GM12878 (cell line): ENCODE results near the gene CDH4. TPM values are rescaled to one million over a fixed set of nuclear protein-coding genes. Genes with fewer than 3 reads are reported as not detected.

Source experiments
- ATAC-seq: fragments of 200-7000 bp; cut with Tn5 transposase; 3 replicates; pipeline ENCODE4 v1.9.1; 2020; ENCODE audit warnings: mild to moderate bottlenecking, moderate library complexity
- BruUV-seq: library from RNA; stranded (reverse); fragments of 400-500 nt; replicated peaks from 2 replicates; lab custom pipeline; 2021; lab: Mats Ljungman, UMichigan
- CTCF ChIA-PET: fragments of 300-600 bp; sonication (Branson Sonifier 250); formaldehyde crosslinking; extraction: SDS; loops from one replicate; lab custom pipeline; 2021; ENCODE audit warnings: inconsistent platforms; lab: Yijun Ruan, JAX
- POLR2A ChIA-PET: fragments of 350-600 bp; formaldehyde crosslinking; extraction: SDS; loops from one replicate; lab custom pipeline; 2021; ENCODE audit warnings: inconsistent platforms; lab: Charles Lee
- RAD21 ChIA-PET: fragments of 300-600 bp; sonication (Branson Sonifier 250); formaldehyde crosslinking; loops from one replicate; lab custom pipeline; 2023; ENCODE audit warnings: antibody characterized with exemption; ENCODE audit not compliant: unreplicated experiment; lab: Charles Lee
- SMC1A ChIA-PET: fragments of 300-600 bp; sonication (Branson Sonifier 250); formaldehyde crosslinking; loops from one replicate; lab custom pipeline; 2023; ENCODE audit not compliant: unreplicated experiment, uncharacterized antibody; lab: Charles Lee
- DNase-seq: peaks from one replicate; pipeline ENCODE4 v3.0.0-alpha.2; 2011; ENCODE audit warnings: low read depth, low spot score
- FAIRE-seq: peaks from 3 replicates; lab custom pipeline; 2011; peaks lifted over from hg19 to GRCh38; lab: Jason Lieb, UNC
- H2AFZ ChIP-seq: 2 replicates; pipeline ENCODE4 v1.6.0; 2011; ENCODE audit warnings: low read depth, low read length, control low read depth; ENCODE audit not compliant: control insufficient read depth
- H3K27ac ChIP-seq: 2 replicates; pipeline ENCODE4 v1.5.1; 2011; ENCODE audit warnings: control low read depth; ENCODE audit not compliant: control insufficient read depth, insufficient read depth
- H3K27me3 ChIP-seq, 2 experiments: replicated peaks in 1 of 2; 2 replicates each; pipeline versions ENCODE4 v1.6.0 to v1.6.1; 2011; ENCODE audit warnings: low read length in 1 of 2; ENCODE audit not compliant: control insufficient read depth in 2 of 2, insufficient read depth in 2 of 2
- H3K36me3 ChIP-seq, 2 experiments: 2 replicates each; pipeline ENCODE4 v1.5.1; 2011; ENCODE audit warnings: low read length in 1 of 2; ENCODE audit not compliant: control insufficient read depth in 2 of 2, insufficient read depth in 2 of 2
- H3K4me1 ChIP-seq: 2 replicates; pipeline ENCODE4 v1.6.1; 2011; ENCODE audit warnings: mild to moderate bottlenecking, low read length, moderate library complexity, mixed read lengths; ENCODE audit not compliant: control insufficient read depth, insufficient read depth
- H3K4me2 ChIP-seq: 2 replicates; pipeline ENCODE4 v1.6.0; 2011; ENCODE audit warnings: control low read depth; ENCODE audit not compliant: control insufficient read depth, insufficient read depth
- H3K4me3 ChIP-seq: fragments of 200-600 bp; sonication (generic); 2 replicates; pipeline ENCODE4 v1.5.1; 2016
- H3K79me2 ChIP-seq: 2 replicates; pipeline ENCODE4 v1.6.0; 2011; ENCODE audit warnings: low read length; ENCODE audit not compliant: control insufficient read depth, insufficient read depth
- H3K9ac ChIP-seq: 2 replicates; pipeline ENCODE4 v1.8.0; 2011; ENCODE audit warnings: low read length, control low read depth, mixed read lengths; ENCODE audit not compliant: control insufficient read depth, insufficient read depth
- H3K9me3 ChIP-seq: replicated peaks from 3 replicates; pipeline ENCODE4 v1.5.1; 2011; ENCODE audit warnings: mild to moderate bottlenecking, low read length; ENCODE audit not compliant: control insufficient read depth, insufficient read depth
- H4K20me1 ChIP-seq: 2 replicates; pipeline ENCODE4 v1.6.0; 2011; ENCODE audit not compliant: control insufficient read depth, insufficient read depth
- RAD21 ChIP-seq: IDR thresholded peaks from 2 replicates; pipeline ENCODE4 v1.6.1; 2011; ENCODE audit warnings: mild to moderate bottlenecking, low read depth, low read length, moderate library complexity; ENCODE audit not compliant: insufficient read depth
- REST ChIP-seq: IDR thresholded peaks from 2 replicates; pipeline ENCODE4 v1.6.1; 2012; ENCODE audit warnings: mild to moderate bottlenecking, low read depth, low read length
- TAF1 ChIP-seq: IDR thresholded peaks from 2 replicates; pipeline ENCODE4 v1.6.1; 2011; ENCODE audit warnings: mild to moderate bottlenecking, low read depth, low read length, borderline replicate concordance
- TCF12 ChIP-seq: IDR thresholded peaks from 2 replicates; pipeline ENCODE4 v1.6.1; 2011; ENCODE audit warnings: low read depth, mild to moderate bottlenecking, low read length
- ZBTB33 ChIP-seq: fragments of 450-650 bp; IDR thresholded peaks from 2 replicates; pipeline ENCODE4 v1.6.1; 2017; ENCODE audit warnings: mild to moderate bottlenecking
- ZNF274 ChIP-seq: IDR thresholded peaks from one replicate; pipeline ENCODE4 v1.8.0; 2011; ENCODE audit not compliant: insufficient read length, insufficient read depth
- WGBS: methylation state at CpG from one replicate; pipeline ENCODE4 v1.1.6; 2016; ENCODE audit warnings: low lambda C conversion rate; ENCODE audit not compliant: insufficient replicate concordance, insufficient coverage; ENCODE audit errors: missing lambda C conversion rate; 5-methylcytosine and 5-hydroxymethylcytosine counted together
- in situ Hi-C: fragments of 300-500 bp; cut with MboI; formaldehyde crosslinking; loops from 9 replicates; pipeline ENCODE4 v1.14.3; 2018; ENCODE audit warnings: mixed read lengths
- intact Hi-C: fragments of 100-400 bp; cut with micrococcal nuclease; formaldehyde crosslinking; loops from one replicate; pipeline ENCODE4 v1.14.2; 2022; ENCODE audit not compliant: unreplicated experiment
- polyA plus RNA-seq, 11 experiments: library from polyadenylated mRNA; depleted of rRNA in 4 of 11; unstranded in 6 of 11; stranded (reverse) in 5 of 11; fragments of >200 nt; fragmentation: Nextera tagmentation in 4 of 11; fragmentation: Illumina TruSeq in 1 of 11; extraction: Ambion mirVana in 4 of 11; extraction: Trizol in 1 of 11; gene quantifications; 1 replicate in 1 of 11; 2 replicates in 10 of 11; pipeline versions ENCODE4 v1.2.1 to v1.2.3, GENCODE V29; 2011 to 2016; ENCODE audit warnings: inconsistent platforms in 2 of 11, missing spikeins in 2 of 11, low read depth in 1 of 11
- total RNA-seq, 4 experiments: library from RNA; depleted of rRNA in 3 of 4; stranded (reverse); fragments of >200 nt in 3 of 4; fragmentation: Illumina TruSeq in 1 of 4; extraction: Trizol in 1 of 4; gene quantifications; 2 replicates each; pipeline versions ENCODE4 v1.2.1 to v1.2.3, GENCODE V29; 2013 to 2021

CDH4 gene
- total and polyA plus RNA-seq, 10 of the 15 experiments (the other 5 are each of a cell fraction or from before 2014, with no cell fraction given), result not detected

DNA sequence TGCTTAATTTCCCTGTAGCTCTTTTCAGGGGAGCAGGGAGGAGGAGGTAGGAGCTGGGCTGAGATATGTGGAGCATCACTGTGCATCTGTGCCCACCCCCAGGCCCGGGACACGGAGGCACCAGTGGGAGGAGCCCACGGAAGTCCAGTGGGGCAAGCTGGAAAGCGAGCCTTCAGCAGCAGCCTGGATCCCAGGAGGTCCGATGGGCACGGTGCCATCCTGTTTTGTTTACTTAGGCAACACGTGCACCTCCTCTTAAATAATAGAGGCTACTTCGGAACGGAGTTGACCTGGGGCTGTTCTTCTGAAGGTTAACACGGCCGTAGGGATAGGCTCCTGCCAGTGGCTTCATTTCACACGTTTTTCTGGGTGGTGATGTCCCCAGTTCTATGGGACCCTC is 51.6 kb downstream of the CDH4 start:
- H3K36me3 ChIP-seq, result no peaks in the 10 kb centered on the region
- SMC1A ChIA-PET, result no interaction called here
- POLR2A ChIA-PET, result no interaction called here
- RAD21 ChIA-PET, result no interaction called here
- no peak overlapping the region for H3K9ac ChIP-seq
- no peaks in the 10 kb centered on the region; the same call in 2 of the 3 replicates for H3K9me3 ChIP-seq
- no peaks in the 10 kb centered on the region for H4K20me1 ChIP-seq
- CTCF ChIA-PET, result no interaction called here
- no peaks in the 10 kb centered on the region for H3K4me1 ChIP-seq
- intact Hi-C loops, result no loop called here
- no peaks in the 10 kb centered on the region for H3K27me3 ChIP-seq
- TF ChIP-seq TCF12 (no peak), ZBTB33 (no peak), RAD21 (no peak), TAF1 (no peak), REST (no peak), ZNF274 (no peak)
- H3K27ac ChIP-seq, result no peak overlapping the region
- no peaks in the 10 kb centered on the region for H3K79me2 ChIP-seq
- in situ Hi-C loops, result loop anchor here (25.0 kb wide), 1 partner anchor 341 kb away; no protein-coding TSS in a partner anchor
- no peak overlapping the region for H3K4me3 ChIP-seq
- WGBS, result 31% methylated on average over 12 of the region's 12 CpGs
- FAIRE-seq (no peak), DNase-seq (no peak), ATAC-seq (no peak)
- no TSS peak for BruUV-seq
- H2AFZ ChIP-seq, result no peak overlapping the region
- no peak overlapping the region for H3K4me2 ChIP-seq
